ENCODE results near the gene C11orf21. TPM values are rescaled to one million over a fixed set of nuclear protein-coding genes. Genes with fewer than 3 reads are reported as not detected.
"Not testable (repeated sequence)": the region's sequence is repeated elsewhere in the genome, so short reads cannot be mapped to it uniquely, and the experiment has no call there.

Gene C11orf21
- total RNA-seq, 1 donor from 2014 or later, result 66.5 TPM

- DNase-seq (peak; percentile 26), ATAC-seq (no peak)
- intact Hi-C loops (cut with micrococcal nuclease), result no loop called here
Observed at GRCh38 chr11:2300290-2300935, 1.3 kb downstream of the C11orf21 start.

GRCh38 chr11:2299773-2300172, 1.9 kb downstream of the C11orf21 start:
- ATAC-seq (no peak), DNase-seq (no peak)

GRCh38 chr11:2298795-2299761, 2.6 kb downstream of the C11orf21 start:
- no peak for DNase-seq
- ATAC-seq, result no peak
- intact Hi-C loops (cut with micrococcal nuclease), result no loop called here

More at GRCh38 chr11:2299773-2300172, 1.9 kb downstream of the C11orf21 start:
- intact Hi-C loops (cut with micrococcal nuclease), result no loop called here

- ATAC-seq, result no peak
- intact Hi-C loops (cut with micrococcal nuclease), result no loop called here
- DNase-seq, result no peak
Observed at GRCh38 chr11:2298131-2298794, 3.5 kb downstream of the C11orf21 start.

GRCh38 chr11:2297623-2298030, 4.1 kb downstream of the C11orf21 start:
- intact Hi-C loops (cut with micrococcal nuclease), result no loop called here
- ATAC-seq (no peak), DNase-seq (no peak)

- intact Hi-C loops (cut with micrococcal nuclease), result no loop called here
- ATAC-seq, result no peak
- DNase-seq, result no peak
Observed at GRCh38 chr11:2296913-2297622, 4.7 kb downstream of the C11orf21 start.

GRCh38 chr11:2295971-2296912, 5.5 kb downstream of the C11orf21 start:
- intact Hi-C loops (cut with micrococcal nuclease), result no loop called here

GRCh38 chr11:2294926-2295290, 6.8 kb downstream of the C11orf21 start:
- DNase-seq, result no peak
- ATAC-seq, result no peak
- intact Hi-C loops (cut with micrococcal nuclease), result no loop called here

More at GRCh38 chr11:2295971-2296912, 5.5 kb downstream of the C11orf21 start:
- no peak for DNase-seq
- peak; percentile 4 for ATAC-seq

- intact Hi-C loops (cut with micrococcal nuclease), result no loop called here
- ATAC-seq, result peak; percentile 5
- peak; percentile 35 for DNase-seq
Observed at GRCh38 chr11:2293984-2294925, 7.5 kb downstream of the C11orf21 start.

- no peak for ATAC-seq
- no peak for DNase-seq
- intact Hi-C loops (cut with micrococcal nuclease), result no loop called here
Observed at GRCh38 chr11:2293531-2293971, 8.2 kb downstream of the C11orf21 start.

- intact Hi-C loops (cut with micrococcal nuclease), result no loop called here
- DNase-seq (no peak), ATAC-seq (no peak)
Observed at GRCh38 chr11:2290351-2290841, 11.3 kb downstream of the C11orf21 start.

- intact Hi-C loops (cut with micrococcal nuclease), result no loop called here
Observed at GRCh38 chr11:2289859-2290258, 11.9 kb downstream of the C11orf21 start.

GRCh38 chr11:2289350-2289749, 12.4 kb downstream of the C11orf21 start:
- peak; percentile 50 for ATAC-seq
- DNase-seq, result no peak
- intact Hi-C loops (cut with micrococcal nuclease), result no loop called here

More at GRCh38 chr11:2289859-2290258, 11.9 kb downstream of the C11orf21 start:
- ATAC-seq, result no peak
- DNase-seq, result no peak

GRCh38 chr11:2287091-2287490, 14.6 kb downstream of the C11orf21 start:
- no peak for DNase-seq
- intact Hi-C loops (cut with micrococcal nuclease), result no loop called here
- no peak for ATAC-seq

GRCh38 chr11:2286350-2286749, 15.4 kb downstream of the C11orf21 start:
- DNase-seq; intact Hi-C loops (cut with micrococcal nuclease); ATAC-seq: not testable (repeated sequence)

- ATAC-seq, result no peak
- no peak for DNase-seq
- intact Hi-C loops (cut with micrococcal nuclease), result no loop called here
Observed at GRCh38 chr11:2280208-2280607, 21.5 kb downstream of the C11orf21 start.

Measured in left ventricle myocardium superior (tissue), 1 donor.